Panc1 (cell line): Measurements from ENCODE around the gene PCTP. TPM values are rescaled to one million over a fixed set of nuclear protein-coding genes. Genes with fewer than 3 reads are reported as not detected.

Experiments used
- ATAC-seq: fragments of 200-7000 bp; cut with Tn5 transposase; 2 replicates; pipeline ENCODE4 v1.9.1; 2020; ENCODE audit warnings: mild to moderate bottlenecking, moderate library complexity
- BruUV-seq: library from RNA; stranded (reverse); fragments of 400-500 nt; replicated peaks from 2 replicates; lab custom pipeline; 2021; lab: Mats Ljungman, UMichigan
- CTCF ChIA-PET: fragments of 300-600 bp; sonication (Branson Sonifier 250); formaldehyde crosslinking; loops from one replicate; lab custom pipeline; 2022; ENCODE audit warnings: antibody characterized with exemption; lab: Charles Lee
- POLR2A ChIA-PET: fragments of 300-600 bp; sonication (Branson Sonifier 250); formaldehyde crosslinking; loops from one replicate; lab custom pipeline; 2022; ENCODE audit warnings: antibody characterized with exemption; lab: Charles Lee
- DNase-seq: peaks from one replicate; pipeline ENCODE4 v3.0.0-alpha.2; 2010; ENCODE audit warnings: low read depth, low spot score
- H3K27ac ChIP-seq: 2 replicates; pipeline ENCODE4 v1.5.1; 2011; ENCODE audit warnings: mild to moderate bottlenecking, low read length, inconsistent platforms
- H3K27me3 ChIP-seq: fragments of 200-500 bp; sonication (Bioruptor generic); 2 replicates; pipeline ENCODE4 v1.6.0; 2014; ENCODE audit warnings: low read length, inconsistent platforms; ENCODE audit not compliant: control insufficient read depth, insufficient read depth
- H3K36me3 ChIP-seq: fragments of 200-500 bp; sonication (Bioruptor generic); 2 replicates; pipeline ENCODE4 v1.5.1; 2014; ENCODE audit warnings: inconsistent platforms, mild to moderate bottlenecking, low read length, moderate library complexity; ENCODE audit not compliant: control insufficient read depth, insufficient read depth
- H3K4me1 ChIP-seq: 2 replicates; pipeline ENCODE4 v1.5.1; 2011; ENCODE audit warnings: inconsistent platforms, mild to moderate bottlenecking, low read length, moderate library complexity; ENCODE audit not compliant: control insufficient read depth, insufficient read depth
- H3K4me3 ChIP-seq, 2 experiments: 2 replicates each; pipeline ENCODE4 v1.5.1; 2011 to 2012; ENCODE audit warnings: low read depth in 2 of 2, low read length in 2 of 2, mild to moderate bottlenecking in 2 of 2, inconsistent platforms in 1 of 2, moderate library complexity in 1 of 2
- H3K9me3 ChIP-seq: fragments of 200-500 bp; sonication (Bioruptor generic); 2 replicates; pipeline ENCODE4 v1.5.1; 2014; ENCODE audit warnings: low read depth, mild to moderate bottlenecking, inconsistent platforms, low read length, moderate library complexity; ENCODE audit not compliant: control insufficient read depth, insufficient read depth
- POLR2AphosphoS5 ChIP-seq: IDR thresholded peaks from 2 replicates; pipeline ENCODE4 v1.6.1; 2012; ENCODE audit warnings: mild to moderate bottlenecking, low read depth, low read length, moderate library complexity
- SIN3A ChIP-seq: IDR thresholded peaks from 2 replicates; pipeline ENCODE4 v1.6.1; 2012; ENCODE audit warnings: low read depth, mild to moderate bottlenecking, low read length, moderate library complexity, borderline replicate concordance; ENCODE audit not compliant: insufficient read depth
- TCF7L2 ChIP-seq: IDR thresholded peaks from 2 replicates; pipeline ENCODE4 v1.6.1; 2011; ENCODE audit warnings: mild to moderate bottlenecking, low read depth, low read length, inconsistent platforms
- in situ Hi-C: cut with HindIII; loops from 2 replicates; pipeline ENCODE4 v1.10.0; 2016; ENCODE audit warnings: low sequenced_read_pairs, low pct_unique_long_range_greater_than_20kb
- intact Hi-C: fragments of 100-400 bp; cut with micrococcal nuclease; formaldehyde crosslinking; loops from one replicate; pipeline ENCODE4 v1.10.0; 2022; ENCODE audit not compliant: unreplicated experiment
- total RNA-seq: library from RNA; stranded (reverse); gene quantifications from one replicate; pipeline ENCODE4 v1.2.1, GENCODE V29; 2021; ENCODE audit not compliant: unreplicated experiment
- TF ChIP-seq, protein P1 (sequence below): fragments of 450-650 bp; IDR thresholded peaks from 2 replicates; pipeline ENCODE4 v1.5.1; 2017; ENCODE audit warnings: mild to moderate bottlenecking
- TF ChIP-seq, protein P2 (sequence below), 2 experiments: IDR thresholded peaks; 2 replicates each; pipeline ENCODE4 v1.6.1; 2011 to 2012; ENCODE audit warnings: low read depth in 2 of 2, control low read depth in 1 of 2, low read length in 1 of 2, mild to moderate bottlenecking in 1 of 2, moderate library complexity in 1 of 2; ENCODE audit not compliant: insufficient read depth in 1 of 2

PCTP gene
- total RNA-seq, 1 experiment from 2014 or later = 23.7 TPM

DNA sequence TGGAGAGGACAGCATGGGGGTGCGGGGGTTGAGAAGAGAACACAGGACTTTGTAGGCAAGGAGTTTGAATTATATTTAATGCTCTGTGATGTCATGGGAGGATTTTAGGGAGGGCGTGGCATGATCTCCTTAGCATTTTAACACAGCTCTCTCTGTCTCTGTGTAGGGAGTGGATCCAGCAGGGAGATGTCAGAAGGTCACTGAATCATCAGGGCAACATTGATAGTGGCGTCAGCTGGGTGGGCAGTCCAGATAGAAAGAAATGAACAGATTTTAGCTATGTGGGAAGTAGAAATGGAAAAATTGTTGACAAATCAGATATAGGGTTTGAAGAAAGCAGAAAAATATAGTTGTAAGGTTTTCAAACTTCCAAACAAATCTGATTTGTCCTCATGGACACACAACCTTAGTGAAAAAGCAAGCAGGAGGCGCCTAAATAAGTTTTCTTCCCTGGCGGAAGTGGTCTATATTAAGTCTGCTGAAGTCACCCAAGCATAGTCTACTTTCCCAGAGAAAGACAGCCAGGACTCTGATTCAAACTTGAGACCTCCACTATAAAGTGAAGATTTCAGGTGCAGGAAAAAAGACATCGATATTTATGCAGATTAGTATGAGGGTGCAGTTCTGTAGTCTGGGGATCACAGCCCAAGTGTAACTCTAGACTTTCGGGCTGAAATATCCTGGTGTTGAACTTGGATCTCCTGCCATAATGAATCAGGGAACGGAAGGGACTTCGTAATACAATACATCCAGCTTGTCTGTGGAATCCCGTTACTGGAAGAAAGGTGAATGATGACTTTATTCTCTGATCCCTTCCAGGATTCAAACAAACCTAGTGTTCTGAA lies 10.1 kb upstream of the PCTP start:
- H3K9me3 ChIP-seq = no peaks in the 10 kb centered on the region
- H3K36me3 ChIP-seq = no peaks in the 10 kb centered on the region
- in situ Hi-C loops = no loop called here
- no peak for ATAC-seq
- H3K4me3 ChIP-seq = no peak overlapping the region
- H3K27ac ChIP-seq = no peak overlapping the region
- H3K4me1 ChIP-seq = peaks cover 7% of the 10 kb centered on the region
- BruUV-seq = no TSS peak
- no peak for DNase-seq
- TF ChIP-seq POLR2AphosphoS5 = no peak
- no peak for TF ChIP-seq TCF7L2
- TF ChIP-seq SIN3A = no peak
- TF ChIP-seq, protein P1, sequence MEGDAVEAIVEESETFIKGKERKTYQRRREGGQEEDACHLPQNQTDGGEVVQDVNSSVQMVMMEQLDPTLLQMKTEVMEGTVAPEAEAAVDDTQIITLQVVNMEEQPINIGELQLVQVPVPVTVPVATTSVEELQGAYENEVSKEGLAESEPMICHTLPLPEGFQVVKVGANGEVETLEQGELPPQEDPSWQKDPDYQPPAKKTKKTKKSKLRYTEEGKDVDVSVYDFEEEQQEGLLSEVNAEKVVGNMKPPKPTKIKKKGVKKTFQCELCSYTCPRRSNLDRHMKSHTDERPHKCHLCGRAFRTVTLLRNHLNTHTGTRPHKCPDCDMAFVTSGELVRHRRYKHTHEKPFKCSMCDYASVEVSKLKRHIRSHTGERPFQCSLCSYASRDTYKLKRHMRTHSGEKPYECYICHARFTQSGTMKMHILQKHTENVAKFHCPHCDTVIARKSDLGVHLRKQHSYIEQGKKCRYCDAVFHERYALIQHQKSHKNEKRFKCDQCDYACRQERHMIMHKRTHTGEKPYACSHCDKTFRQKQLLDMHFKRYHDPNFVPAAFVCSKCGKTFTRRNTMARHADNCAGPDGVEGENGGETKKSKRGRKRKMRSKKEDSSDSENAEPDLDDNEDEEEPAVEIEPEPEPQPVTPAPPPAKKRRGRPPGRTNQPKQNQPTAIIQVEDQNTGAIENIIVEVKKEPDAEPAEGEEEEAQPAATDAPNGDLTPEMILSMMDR = no peak
- TF ChIP-seq, protein P2, sequence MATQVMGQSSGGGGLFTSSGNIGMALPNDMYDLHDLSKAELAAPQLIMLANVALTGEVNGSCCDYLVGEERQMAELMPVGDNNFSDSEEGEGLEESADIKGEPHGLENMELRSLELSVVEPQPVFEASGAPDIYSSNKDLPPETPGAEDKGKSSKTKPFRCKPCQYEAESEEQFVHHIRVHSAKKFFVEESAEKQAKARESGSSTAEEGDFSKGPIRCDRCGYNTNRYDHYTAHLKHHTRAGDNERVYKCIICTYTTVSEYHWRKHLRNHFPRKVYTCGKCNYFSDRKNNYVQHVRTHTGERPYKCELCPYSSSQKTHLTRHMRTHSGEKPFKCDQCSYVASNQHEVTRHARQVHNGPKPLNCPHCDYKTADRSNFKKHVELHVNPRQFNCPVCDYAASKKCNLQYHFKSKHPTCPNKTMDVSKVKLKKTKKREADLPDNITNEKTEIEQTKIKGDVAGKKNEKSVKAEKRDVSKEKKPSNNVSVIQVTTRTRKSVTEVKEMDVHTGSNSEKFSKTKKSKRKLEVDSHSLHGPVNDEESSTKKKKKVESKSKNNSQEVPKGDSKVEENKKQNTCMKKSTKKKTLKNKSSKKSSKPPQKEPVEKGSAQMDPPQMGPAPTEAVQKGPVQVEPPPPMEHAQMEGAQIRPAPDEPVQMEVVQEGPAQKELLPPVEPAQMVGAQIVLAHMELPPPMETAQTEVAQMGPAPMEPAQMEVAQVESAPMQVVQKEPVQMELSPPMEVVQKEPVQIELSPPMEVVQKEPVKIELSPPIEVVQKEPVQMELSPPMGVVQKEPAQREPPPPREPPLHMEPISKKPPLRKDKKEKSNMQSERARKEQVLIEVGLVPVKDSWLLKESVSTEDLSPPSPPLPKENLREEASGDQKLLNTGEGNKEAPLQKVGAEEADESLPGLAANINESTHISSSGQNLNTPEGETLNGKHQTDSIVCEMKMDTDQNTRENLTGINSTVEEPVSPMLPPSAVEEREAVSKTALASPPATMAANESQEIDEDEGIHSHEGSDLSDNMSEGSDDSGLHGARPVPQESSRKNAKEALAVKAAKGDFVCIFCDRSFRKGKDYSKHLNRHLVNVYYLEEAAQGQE (IDR thresholded peaks at IDR 0.05; ENCODE audit: insufficient read depth in 1 of 2, low read depth in 2 of 2, low read length in 1 of 2) = no peak
- H3K27me3 ChIP-seq = no peaks in the 10 kb centered on the region
- POLR2A ChIA-PET = no interaction called here
- CTCF ChIA-PET = interaction anchor here (0.6 kb wide), 1 partner anchor 519 kb away, joined by 6 read pairs; no protein-coding TSS in a partner anchor
- intact Hi-C loops = no loop called here

DNA sequence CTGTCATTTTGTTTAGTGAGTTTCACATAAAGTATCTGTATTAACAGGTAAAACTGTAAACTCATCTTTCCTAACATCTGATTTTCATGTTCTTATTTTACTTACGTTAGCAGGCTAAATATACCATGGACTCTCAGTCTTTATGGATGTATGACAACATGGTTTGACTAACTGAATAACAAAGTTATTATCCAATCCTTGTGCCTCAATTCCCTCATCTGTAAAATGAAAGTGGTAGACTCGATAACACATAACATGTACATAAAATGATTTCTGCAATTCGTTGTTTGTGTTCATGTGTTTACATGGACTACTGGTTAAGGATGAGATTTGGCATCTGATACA lies 9.5 kb upstream of the PCTP start:
- CTCF ChIA-PET = no interaction called here
- POLR2A ChIA-PET = no interaction called here
- Histone ChIP-seq H3K27ac (no peak overlapping the region), H3K9me3 (no peaks in the 10 kb centered on the region), H3K4me3 (no peak overlapping the region), H3K27me3 (no peaks in the 10 kb centered on the region), H3K4me1 (peaks cover 7% of the 10 kb centered on the region), H3K36me3 (no peaks in the 10 kb centered on the region)
- no TSS peak for BruUV-seq
- ATAC-seq = no peak
- intact Hi-C loops (no loop called here), in situ Hi-C loops (no loop called here)
- TF ChIP-seq SIN3A (no peak), POLR2AphosphoS5 (no peak)
- TF ChIP-seq, protein P2 (IDR thresholded peaks at IDR 0.05; ENCODE audit: insufficient read depth in 1 of 2, low read depth in 2 of 2, low read length in 1 of 2) = no peak
- DNase-seq = no peak
